Stimulated activated CD4-positive, alpha-beta T cell treated with anti-CD3 and anti-CD28 coated beads, Interleukin-2, amount 100 ng/mL, for 24 hours (primary cell): ENCODE results near the gene ADAMTS6.

ENCODE experiments used
- DNase-seq, 2 donors: peaks; one replicate each; pipeline ENCODE4 v3.0.0-alpha.2; 2020

The ADAMTS6 gene

DNA sequence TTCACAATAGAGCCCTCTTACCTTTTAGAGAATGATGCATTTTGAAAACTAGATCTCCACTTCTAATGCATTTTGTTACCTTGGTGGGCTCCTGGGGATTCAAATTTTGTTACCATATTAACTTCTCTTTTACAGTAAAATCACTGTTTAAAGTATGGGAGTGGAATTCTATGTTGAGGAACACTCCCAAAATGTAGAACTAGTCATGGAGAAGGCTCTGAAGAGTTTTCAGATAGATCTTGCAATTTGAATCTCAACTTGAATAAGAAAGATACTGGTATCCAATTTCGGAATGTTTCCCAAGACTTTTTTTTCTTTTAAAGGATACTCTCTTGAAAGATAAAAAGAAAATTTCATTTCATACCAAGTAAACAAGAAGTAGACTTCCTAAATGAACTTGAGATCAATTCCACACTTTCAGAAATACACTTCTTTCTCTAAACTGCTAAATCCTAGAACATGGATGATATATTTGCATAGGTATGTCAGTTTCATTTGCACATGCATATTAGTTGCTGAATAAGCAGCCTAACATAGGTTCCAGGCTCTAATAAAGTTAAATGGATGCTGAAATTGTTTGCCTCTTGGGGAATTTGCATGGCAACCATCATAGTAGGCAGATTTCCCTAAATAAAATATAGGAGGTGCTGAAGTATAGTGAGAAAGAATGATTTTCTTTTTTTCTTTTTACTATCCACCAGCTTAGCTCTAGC lies 205.4 kb downstream of the ADAMTS6 start:
- DNase-seq: no peak

DNA sequence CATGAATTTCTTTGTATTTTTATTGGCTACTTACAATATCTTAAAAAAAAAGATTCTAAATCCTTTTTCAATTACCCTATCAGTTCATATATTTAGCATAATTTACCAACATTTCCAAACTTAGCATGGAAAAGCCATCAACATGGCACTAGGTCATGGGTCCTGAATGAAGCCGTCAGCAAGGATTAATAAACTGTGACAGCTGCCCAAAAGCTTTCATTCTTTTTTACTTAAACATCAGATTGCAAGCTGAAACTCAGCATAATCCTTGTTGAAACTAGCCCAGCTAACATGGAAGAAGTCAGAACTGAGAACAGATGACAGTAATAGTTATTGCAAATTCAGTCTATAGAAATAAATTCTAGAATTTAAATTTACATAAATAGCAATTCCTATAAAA lies 209.8 kb downstream of the ADAMTS6 start:
- no peak for DNase-seq

DNA sequence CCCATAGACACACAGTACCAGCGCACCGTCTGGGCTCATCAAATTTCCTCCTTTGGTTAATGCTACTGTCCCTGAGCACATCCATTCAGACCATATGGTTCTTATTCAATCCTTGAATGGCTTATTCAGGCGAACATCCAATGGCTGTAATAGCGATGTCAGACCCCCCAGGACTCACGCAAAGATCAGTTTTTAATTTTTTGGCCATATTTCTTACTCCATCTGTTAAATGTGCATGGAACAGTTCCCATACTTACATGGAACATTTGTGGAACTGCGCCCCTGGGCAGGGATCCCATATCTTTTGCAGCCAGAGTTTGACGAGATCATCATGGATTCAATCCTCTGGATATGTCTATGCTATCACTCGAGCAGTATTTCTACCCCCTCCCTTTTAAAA lies 213.2 kb downstream of the ADAMTS6 start:
- DNase-seq: no peak

DNA sequence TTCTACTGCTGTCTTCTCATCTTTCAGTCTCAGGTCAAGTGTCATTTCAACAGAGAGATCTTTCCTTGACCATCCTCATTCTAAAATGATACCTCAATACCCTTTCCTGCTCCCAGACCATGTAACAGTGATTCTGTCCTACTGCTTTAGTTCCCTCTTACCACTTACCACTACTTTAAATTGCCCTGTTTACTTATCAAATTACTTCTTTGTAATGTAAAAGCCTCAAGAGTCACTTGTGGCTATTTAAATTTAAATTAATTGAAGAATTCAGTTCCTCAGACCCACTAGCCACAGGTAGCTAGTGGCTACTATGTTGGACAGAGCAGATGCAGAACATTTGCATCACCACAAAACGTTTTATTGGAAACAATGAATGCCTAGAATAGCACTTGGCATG lies 217.3 kb downstream of the ADAMTS6 start:
- no peak for DNase-seq

DNA sequence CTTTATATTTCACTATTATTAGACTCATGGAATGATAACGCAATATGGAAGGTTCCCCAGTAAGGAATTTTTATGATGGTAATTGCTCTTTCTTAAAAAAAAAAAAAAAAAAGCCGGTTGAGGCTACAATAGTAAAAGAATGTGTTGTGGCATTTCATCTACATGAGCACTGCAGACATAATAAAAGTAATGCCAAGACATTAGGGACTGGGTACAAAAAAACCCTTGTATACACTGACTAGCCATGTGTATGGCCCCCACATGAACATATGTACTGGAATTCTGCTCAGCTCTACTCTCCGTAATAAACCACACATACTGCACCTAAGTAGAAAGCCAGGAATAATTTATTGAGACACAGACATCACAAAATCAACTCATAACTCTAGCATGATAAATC lies 218.4 kb downstream of the ADAMTS6 start:
- no peak for DNase-seq

DNA sequence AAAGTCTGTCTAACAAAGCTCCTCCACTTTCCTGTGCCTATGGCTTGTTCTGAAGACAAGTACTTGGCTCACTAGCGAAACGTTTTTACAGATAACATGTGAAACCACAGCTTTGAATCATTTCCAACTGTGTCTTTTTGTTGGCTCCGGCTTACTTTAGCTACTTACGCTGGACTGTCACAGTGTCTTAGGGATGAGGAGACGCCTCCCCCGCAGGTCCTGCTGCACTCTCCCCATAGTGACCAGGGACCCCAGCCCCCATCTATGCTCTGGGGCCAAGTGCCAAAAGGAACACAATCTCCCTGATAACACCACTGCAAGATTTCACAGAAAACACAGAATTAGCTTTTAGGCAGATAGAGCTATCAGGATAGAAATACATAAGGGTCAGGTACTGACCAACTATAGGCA lies 219.1 kb downstream of the ADAMTS6 start:
- no peak for DNase-seq

DNA sequence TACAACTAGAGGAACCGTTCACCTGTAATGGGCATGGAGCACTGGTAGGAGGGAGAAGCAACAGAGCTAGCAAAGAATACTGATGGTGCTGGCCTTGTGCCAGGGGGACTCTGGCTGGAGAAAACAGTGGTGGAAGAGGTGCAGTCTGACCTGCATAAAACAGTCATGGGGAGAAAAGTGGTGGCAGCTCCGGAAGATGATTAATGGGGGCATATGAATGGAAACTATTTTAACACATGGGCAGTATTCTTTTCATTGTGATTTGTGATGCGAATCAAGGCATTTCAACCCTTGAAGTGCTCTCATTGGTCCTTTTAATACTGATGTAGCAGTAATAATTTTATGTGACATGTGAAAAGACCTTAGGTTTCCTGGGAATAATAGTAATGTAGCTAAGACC lies 219.6 kb downstream of the ADAMTS6 start:
- no peak for DNase-seq

DNA sequence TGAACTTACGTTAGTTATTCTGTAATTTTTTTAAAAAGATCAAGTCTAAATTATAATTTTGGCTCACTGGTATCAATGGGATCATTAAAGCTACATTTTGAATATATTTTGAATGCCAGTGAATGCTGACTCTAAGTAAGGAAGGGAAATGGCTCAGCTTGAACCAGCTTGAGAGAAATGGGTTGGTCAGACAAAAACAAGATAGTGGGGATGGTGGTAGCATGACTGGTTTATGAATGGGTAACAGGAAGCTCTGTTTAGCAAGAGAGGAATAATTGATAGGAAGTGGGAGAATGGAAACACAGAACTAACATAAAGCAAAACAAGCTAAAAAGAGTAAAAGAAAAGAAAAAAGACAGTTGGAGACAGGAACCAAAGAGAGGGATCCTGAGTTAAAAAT lies 220.2 kb downstream of the ADAMTS6 start:
- no peak for DNase-seq

DNA sequence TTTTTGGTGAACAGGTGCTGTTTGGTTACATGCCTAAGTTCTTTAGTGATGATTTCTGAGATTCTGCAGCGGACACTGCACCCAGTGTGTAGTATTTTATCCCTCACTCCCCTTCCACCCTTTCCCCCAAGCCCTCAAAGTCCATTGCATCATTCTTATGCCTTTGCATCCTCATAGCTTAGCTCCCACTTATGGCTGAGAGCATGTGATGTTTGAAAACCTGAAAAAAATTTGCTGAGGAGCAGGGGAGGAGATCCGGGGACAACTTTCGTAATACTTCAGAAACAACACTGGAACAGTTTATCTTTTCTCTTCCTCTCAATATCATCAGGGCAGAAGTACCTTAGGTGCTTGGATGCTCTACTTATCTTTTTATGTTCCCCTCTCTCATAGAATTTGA lies 226.4 kb downstream of the ADAMTS6 start:
- DNase-seq: no peak

DNA sequence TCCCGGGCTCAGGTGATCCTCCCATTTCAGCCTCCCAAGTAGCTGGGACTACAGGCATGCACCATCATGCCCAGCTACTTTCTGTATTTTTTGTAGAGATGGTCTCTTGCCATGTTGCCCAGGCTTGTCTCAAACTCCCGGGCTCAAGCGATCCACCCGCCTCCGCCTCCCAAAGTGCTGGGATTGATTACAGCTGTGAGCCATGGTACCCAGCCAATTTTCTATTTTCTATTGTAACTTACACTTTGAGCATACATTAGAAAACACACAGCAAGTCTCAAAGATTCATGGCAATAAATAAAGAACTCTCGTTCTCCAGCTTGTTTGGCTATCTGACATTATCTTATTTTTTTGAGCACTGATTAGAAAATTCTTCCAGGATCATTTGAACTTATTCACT lies 228.7 kb downstream of the ADAMTS6 start:
- DNase-seq: no peak

DNA sequence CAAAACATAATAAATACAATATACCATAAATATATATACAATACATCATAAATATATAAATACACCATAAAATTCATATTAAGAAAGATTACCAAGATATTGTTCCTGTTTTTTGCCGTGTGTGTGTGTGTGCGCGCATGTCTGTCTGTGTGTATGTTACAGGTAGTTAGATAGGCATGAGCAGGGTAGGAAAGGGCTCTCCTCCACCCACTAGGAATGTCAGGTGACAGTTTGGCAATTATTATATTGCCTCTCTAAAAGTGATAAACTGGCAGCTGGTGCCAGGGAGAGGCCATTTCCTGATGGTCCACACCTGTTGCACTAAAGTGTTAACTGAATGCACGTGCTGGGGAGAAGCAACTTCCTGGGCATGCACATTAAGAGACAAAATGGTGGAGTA lies 232.8 kb downstream of the ADAMTS6 start:
- DNase-seq: no peak

DNA sequence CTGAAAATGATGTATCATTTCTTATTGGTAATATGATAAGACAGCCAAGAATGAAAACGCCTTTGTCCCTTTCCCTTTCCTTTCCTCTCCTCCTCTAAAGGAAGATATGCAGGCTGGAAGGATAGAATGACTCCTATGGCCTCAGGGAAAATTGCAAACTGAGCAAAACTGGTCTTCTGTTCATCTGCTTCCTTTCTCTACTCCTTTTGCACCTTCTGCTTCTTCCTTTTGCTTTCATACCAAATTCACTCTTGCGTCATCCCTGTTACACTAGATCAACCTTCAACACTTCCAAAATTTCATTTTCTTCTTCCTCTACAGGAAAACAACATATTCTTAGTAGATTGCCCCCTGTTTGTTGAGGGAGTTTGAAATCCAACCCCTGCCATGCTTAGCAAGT lies 234.1 kb downstream of the ADAMTS6 start:
- no peak for DNase-seq

DNA sequence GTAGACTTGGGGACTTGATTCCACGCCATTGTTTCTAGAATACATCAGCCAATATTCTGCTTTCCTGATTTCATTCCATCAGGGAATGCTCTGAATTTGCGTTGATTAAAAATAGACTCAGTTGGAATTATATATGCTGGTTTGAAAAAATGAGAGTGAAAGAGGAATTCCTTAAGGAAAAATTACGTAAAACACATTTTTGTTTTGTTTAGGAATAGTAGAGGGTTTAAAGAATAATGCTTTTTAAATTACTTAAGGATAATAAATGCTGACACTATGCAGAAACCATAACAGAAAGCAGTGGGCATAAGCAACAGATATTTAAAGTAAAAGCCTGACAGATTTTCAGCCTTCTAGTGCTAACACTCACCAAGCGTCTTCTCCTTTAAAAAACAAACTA lies 235.0 kb downstream of the ADAMTS6 start:
- DNase-seq: no peak

DNA sequence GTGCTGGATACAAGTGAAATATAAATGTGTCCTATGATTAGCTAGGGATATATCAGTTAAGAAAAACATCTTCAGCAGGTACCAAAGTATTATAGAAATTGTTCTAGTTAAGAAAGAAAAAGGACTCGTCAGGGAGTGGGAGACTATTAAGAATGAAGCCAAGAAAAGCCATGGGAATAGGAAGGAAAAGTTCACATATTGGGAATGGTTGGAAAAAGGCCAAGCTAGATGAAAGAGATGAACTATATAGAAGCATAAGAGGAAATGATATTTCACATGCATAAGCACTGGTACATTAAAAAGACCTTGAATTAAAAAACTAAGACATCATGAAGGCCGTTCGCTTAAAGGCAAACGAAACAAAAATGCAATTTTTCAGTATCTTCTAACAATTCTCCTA lies 237.7 kb downstream of the ADAMTS6 start:
- no peak for DNase-seq

DNA sequence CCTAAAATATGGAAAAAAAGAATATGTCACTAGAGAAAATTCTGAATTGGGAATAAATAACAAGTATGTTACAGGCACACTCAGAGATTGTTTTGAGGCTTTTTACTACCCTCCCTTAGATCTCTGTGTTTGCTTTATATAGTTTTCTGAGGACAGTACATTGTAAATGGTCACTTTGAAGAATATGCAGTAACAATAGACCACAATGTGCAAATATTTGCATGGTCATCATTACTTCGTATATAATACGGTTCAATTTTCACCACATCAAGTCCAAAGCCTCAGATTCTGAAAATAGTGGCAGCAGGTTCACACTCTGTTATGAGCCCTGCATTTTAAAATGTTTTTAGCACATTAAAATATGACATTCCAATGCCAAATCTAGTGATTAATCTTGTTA lies 238.6 kb downstream of the ADAMTS6 start:
- no peak for DNase-seq

DNA sequence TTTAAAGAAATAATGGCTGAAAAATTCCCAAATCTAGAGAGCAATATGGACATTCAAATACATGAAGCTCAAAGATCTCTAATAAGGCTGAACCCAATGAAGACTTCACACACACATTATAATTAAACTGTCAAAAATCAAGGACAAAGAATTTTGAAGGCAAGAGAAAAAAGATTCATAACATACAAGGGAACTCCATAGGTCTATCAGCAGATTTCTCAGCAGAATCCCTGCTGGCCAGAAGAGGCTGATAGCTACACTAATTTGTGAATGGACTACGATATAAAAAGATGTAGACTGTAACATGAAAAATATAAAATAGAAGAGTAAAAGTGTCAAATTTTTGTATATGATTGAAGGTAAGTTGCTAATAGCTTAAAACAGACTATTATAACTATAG lies 251.9 kb downstream of the ADAMTS6 start:
- no peak for DNase-seq

DNA sequence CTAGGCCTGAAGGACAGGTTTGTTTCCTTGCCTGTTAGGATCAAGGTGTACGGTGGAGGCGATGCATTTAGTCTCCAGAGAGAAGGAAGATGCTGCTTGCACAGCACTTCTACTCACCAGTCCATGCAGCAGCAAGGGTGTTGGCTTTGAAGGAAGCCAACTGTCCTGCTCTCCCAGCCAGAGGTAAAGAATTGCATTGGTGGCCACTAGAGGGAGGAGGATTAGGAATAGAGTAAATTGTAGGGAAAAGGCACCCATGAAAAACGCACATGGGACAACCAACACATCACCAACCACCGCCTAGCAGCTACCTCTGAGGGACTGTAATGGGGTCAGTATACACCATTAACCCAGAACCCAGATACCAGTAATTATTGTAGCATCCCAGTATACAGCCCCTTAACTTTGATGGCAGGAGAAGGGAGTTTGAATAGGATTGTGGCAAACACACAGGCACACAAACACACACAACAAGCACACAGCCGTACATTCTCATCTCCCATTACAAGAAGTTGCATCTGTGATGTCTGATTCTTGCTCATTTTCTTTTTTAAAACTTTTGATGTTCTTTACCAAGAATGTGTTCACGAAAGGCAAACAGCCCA lies 267.7 kb downstream of the ADAMTS6 start:
- no peak for DNase-seq

DNA sequence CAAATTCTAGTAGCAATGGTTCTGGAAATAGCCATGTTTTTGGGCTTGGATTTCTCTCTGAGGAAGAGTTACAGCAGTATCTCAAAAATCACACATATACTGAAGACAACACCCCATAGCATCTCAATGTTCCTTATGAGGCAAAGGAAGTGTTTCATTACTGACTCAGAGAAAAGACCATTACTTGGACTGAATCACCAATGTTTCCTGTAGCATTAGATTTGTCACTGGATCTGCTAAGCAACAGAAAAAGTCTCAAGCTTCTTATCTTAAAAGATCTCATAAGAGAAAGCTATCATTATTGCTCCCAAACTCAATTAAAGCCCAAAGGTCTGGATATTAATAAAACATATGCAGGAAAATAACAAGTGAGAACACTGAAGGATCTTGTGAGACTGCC lies 272.4 kb downstream of the ADAMTS6 start:
- no peak for DNase-seq

DNA sequence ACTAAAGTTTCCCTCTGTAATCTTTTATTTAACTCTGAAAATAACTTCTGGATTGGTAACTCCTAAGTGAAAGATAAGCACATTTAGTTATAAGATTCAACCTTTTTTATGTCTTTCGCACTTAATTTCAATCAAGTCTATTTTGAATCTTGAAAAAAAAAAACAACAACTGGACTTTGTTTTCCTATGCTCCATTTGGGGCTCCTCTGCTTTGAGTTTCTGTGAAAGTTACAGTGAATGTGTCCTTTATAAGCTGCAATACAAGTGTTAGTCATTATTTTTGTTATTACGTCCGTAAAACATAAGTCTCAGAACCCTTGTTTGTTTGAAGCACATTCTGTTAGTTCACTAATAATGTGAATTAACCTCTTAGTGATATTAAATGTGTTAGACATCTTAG lies 276.8 kb downstream of the ADAMTS6 start:
- DNase-seq: no peak

DNA sequence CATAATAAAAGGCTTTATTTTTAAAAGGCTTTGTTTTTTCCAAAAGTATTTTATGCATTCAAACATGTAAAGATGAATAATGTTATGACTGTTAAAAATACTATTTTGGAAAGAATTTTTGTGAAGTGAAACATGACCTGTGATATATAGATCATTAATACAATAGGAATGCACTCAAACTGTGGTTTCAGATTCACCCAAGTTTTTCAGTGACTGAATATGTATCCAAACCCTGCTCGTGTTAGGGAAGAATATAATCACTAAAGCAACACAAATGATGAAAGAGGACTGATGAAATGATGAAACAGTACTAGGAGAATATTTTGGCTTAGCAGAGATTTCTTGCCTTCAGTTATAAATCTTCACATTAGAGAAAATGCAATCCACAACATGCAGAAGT lies 278.0 kb downstream of the ADAMTS6 start:
- no peak for DNase-seq

DNA sequence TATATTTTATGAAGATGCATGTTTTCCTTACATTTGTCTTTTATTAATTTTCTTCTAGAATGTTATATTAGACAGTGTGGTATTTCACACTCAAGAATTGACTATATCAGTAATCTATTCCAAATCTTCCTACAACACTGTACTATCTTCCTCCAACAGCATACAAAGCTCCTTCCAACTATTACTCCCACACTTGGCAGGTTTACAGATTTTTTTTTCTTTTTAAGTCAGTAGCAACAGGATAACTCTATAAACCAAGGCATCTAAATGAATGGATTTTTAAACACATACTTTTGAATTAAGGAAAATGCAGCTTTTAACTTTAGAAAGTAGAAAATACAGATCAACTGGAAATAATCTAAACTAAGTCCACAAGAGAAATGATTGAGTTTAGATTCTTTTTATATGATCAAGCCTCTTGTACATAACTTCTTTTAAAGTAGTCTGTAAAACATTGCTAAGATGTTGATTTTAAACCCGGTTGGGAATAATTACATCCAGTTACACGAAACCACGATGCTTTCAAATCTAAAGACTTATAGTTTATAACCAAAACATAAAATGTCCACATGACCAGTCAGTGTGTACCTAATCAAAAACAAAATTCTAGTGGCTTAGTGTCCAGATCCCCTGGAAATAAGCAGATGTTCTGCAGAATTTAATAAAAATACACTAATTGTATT lies 281.6 kb downstream of the ADAMTS6 start:
- no peak for DNase-seq

DNA sequence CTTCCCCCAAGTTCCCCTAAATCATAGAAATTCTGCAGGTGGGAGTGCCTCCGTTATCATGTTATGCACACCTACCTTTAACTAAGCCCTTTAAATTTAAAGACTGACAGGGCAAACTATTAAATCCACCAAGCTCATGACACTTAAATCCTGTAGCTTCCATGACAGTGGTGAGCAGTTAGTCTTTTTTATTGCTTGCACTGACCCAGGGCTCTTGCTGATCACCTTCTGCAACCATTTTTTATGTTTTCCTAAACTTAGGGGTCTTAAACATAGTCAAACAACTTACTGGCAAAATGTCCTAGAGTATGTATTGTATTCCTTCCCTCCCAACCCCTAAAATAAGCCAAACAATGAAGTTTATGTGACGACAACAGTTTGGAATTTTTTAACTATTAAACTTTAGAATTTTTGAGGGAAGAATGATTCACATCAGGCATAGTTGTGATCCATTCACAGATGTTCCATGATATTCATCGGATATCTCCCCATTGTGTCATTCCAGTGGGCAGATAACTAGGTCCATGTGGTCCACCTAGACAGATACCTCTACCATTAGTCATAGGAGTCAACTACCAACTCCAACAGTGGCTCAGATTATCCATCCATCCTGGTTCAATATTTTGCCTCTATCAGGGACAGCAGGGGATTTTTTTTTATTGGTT lies 283.1 kb downstream of the ADAMTS6 start:
- no peak for DNase-seq

DNA sequence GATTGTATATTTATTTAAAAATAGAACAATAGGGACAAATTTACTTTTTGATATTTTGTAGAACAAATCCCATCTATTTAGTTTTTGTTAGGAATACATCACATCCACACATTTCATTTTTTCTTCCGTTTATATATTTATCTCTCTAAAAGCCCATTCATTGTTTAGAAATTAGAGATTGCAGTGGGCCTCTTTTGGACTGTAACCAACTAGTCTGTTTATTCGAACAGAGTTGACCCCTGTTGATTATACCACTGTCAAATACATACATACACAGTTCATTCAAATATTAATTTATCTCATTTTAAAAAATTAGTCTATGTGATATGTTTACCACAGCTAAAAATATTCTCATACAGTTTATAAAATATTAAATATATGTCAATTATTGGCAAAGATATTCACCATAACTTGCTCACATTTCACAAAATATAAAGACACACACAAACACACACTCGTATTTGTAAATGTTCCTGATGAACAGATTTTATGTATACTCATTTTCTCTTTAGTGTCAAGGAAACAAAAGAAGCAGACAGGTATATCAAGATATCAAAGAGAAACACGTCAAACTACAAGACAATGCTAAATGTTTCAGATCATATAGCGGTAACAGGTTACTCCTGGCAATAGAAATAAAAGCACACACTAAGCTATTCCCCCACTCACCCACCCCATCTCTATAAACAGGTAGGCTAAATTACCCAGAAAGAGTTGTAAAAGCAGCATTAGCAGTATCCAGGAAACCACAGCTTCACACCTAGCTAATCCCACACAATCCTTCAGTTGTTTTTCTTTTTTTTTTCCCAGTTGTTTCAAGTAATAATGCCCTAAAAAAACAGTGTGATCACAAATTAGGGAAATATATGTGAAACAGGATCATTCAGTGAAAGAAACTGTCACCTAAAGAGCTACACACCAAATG lies 283.9 kb downstream of the ADAMTS6 start:
- DNase-seq: no peak
